Measurements from ENCODE around the gene HACD3.
A peak's percentile ranks its signal among the peaks of the same experiment; 100 is the strongest.

HACD3 gene

GRCh38 chr15:65530318-65531111 lies at the start of gene HACD3:
Gene HACD3 (plus strand): TSS chr15:65530463. CDS start chr15:65530632, 169 bp downstream.
- TF ChIP-seq FOXM1 (IDR thresholded peaks at IDR 0.05; ENCODE audit: borderline replicate concordance, low read depth): no peak
- TF ChIP-seq TAF1 (IDR thresholded peaks at IDR 0.05; ENCODE audit: low read depth): peak; percentile 77
- no peak for TF ChIP-seq RAD21 (IDR thresholded peaks at IDR 0.05; ENCODE audit: low read depth)
- TF ChIP-seq ZBTB7A (IDR thresholded peaks at IDR 0.05; ENCODE audit: low read depth): peak; percentile 83; the same call in 1 of the 2 replicates
- TF ChIP-seq EGR1 (IDR thresholded peaks at IDR 0.05): peak; percentile 50
- TF ChIP-seq NFIC (IDR thresholded peaks at IDR 0.05): no peak; the same call in 1 of the 2 replicates
- peak; percentile 96 for TF ChIP-seq MAX (IDR thresholded peaks at IDR 0.05)
- peak; percentile 16; the same call in 1 of the 2 replicates for TF ChIP-seq TEAD4 (IDR thresholded peaks at IDR 0.05)
- TF ChIP-seq TCF12 (IDR thresholded peaks at IDR 0.05; ENCODE audit: low read depth): peak; percentile 45; the same call in 1 of the 2 replicates
- TF ChIP-seq CEBPB (IDR thresholded peaks at IDR 0.05): no peak
- no peak for TF ChIP-seq REST (IDR thresholded peaks at IDR 0.05; ENCODE audit: low read depth)
- no peak for TF ChIP-seq CREB1 (IDR thresholded peaks at IDR 0.05; ENCODE audit: low read depth)
- TF ChIP-seq USF1 (IDR thresholded peaks at IDR 0.05): peak; percentile 5; the same call in 1 of the 2 replicates
- no peak for TF ChIP-seq YY1 (IDR thresholded peaks at IDR 0.05; ENCODE audit: low read depth)
- TF ChIP-seq EP300 (IDR thresholded peaks at IDR 0.05; ENCODE audit: borderline replicate concordance): no peak

- TF ChIP-seq FOXM1 (IDR thresholded peaks at IDR 0.05; ENCODE audit: borderline replicate concordance, low read depth): no peak
- TF ChIP-seq RAD21 (IDR thresholded peaks at IDR 0.05; ENCODE audit: low read depth): no peak
- no peak for TF ChIP-seq NFIC (IDR thresholded peaks at IDR 0.05)
- TF ChIP-seq TCF12 (IDR thresholded peaks at IDR 0.05; ENCODE audit: low read depth): no peak
- TF ChIP-seq EP300 (IDR thresholded peaks at IDR 0.05; ENCODE audit: borderline replicate concordance): no peak
- no peak for TF ChIP-seq ZBTB7A (IDR thresholded peaks at IDR 0.05; ENCODE audit: low read depth)
Observed at GRCh38 chr15:65484876-65485275, 45.4 kb upstream of the HACD3 start.

- TF ChIP-seq EP300 (IDR thresholded peaks at IDR 0.05; ENCODE audit: borderline replicate concordance) (no peak), YY1 (IDR thresholded peaks at IDR 0.05; ENCODE audit: low read depth) (no peak)
Observed at GRCh38 chr15:65494076-65494475, 36.2 kb upstream of the HACD3 start.

GRCh38 chr15:65509321-65509720 lies 20.9 kb upstream of the HACD3 start:
- no peak for TF ChIP-seq TEAD4 (IDR thresholded peaks at IDR 0.05)
- TF ChIP-seq REST (IDR thresholded peaks at IDR 0.05; ENCODE audit: low read depth): no peak
- no peak for TF ChIP-seq CEBPB (IDR thresholded peaks at IDR 0.05)

- TF ChIP-seq CREB1 (IDR thresholded peaks at IDR 0.05; ENCODE audit: low read depth): no peak
- TF ChIP-seq EGR1 (IDR thresholded peaks at IDR 0.05): no peak
- no peak for TF ChIP-seq MAX (IDR thresholded peaks at IDR 0.05)
- no peak for TF ChIP-seq TEAD4 (IDR thresholded peaks at IDR 0.05)
- TF ChIP-seq FOXM1 (IDR thresholded peaks at IDR 0.05; ENCODE audit: borderline replicate concordance, low read depth): no peak
- TF ChIP-seq ZBTB7A (IDR thresholded peaks at IDR 0.05; ENCODE audit: low read depth): no peak
- TF ChIP-seq NFIC (IDR thresholded peaks at IDR 0.05): no peak
- TF ChIP-seq TAF1 (IDR thresholded peaks at IDR 0.05; ENCODE audit: low read depth): no peak
- TF ChIP-seq RAD21 (IDR thresholded peaks at IDR 0.05; ENCODE audit: low read depth): no peak
- no peak for TF ChIP-seq CEBPB (IDR thresholded peaks at IDR 0.05)
- no peak for TF ChIP-seq TCF12 (IDR thresholded peaks at IDR 0.05; ENCODE audit: low read depth)
- TF ChIP-seq YY1 (IDR thresholded peaks at IDR 0.05; ENCODE audit: low read depth): no peak
- TF ChIP-seq EP300 (IDR thresholded peaks at IDR 0.05; ENCODE audit: borderline replicate concordance): no peak
- no peak for TF ChIP-seq REST (IDR thresholded peaks at IDR 0.05; ENCODE audit: low read depth)
- TF ChIP-seq USF1 (IDR thresholded peaks at IDR 0.05): no peak
Observed at GRCh38 chr15:65512189-65512588, 18.1 kb upstream of the HACD3 start.
